C4-2B (cell line): ENCODE data around the gene PDCD1LG2.
"Not testable (repeated sequence)": the region's sequence is repeated elsewhere in the genome, so short reads cannot be mapped to it uniquely, and the experiment has no call there.

Experiments used
- ZFX ChIP-seq: fragments of 450-650 bp; IDR thresholded peaks from 2 replicates; pipeline ENCODE4 v1.6.1; 2017
- TF ChIP-seq, protein P1 (sequence below): fragments of 450-650 bp; conservative IDR thresholded peaks from 2 replicates; pipeline ENCODE4 v1.5.1; 2017; ENCODE audit warnings: mild to moderate bottlenecking

DNA sequence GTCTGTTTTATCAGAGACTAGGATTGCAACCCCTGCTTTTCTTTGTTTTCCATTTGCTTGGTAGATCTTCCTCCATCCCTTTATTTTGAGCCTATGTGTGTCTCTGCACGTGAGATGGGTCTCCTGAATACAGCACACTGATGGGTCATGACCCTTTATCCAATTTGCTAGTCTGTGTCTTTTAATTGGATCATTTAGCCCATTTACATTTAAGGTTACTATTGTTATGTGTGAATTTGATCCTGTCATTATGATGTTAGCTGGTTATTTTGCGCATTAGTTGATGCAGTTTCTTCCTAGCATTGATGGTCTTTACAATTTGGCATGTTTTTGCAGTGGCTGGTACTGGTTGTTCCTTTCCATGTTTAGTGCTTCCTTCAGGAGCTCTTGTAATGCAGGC lies 34.7 kb upstream of the PDCD1LG2 start:
- TF ChIP-seq, protein P1, sequence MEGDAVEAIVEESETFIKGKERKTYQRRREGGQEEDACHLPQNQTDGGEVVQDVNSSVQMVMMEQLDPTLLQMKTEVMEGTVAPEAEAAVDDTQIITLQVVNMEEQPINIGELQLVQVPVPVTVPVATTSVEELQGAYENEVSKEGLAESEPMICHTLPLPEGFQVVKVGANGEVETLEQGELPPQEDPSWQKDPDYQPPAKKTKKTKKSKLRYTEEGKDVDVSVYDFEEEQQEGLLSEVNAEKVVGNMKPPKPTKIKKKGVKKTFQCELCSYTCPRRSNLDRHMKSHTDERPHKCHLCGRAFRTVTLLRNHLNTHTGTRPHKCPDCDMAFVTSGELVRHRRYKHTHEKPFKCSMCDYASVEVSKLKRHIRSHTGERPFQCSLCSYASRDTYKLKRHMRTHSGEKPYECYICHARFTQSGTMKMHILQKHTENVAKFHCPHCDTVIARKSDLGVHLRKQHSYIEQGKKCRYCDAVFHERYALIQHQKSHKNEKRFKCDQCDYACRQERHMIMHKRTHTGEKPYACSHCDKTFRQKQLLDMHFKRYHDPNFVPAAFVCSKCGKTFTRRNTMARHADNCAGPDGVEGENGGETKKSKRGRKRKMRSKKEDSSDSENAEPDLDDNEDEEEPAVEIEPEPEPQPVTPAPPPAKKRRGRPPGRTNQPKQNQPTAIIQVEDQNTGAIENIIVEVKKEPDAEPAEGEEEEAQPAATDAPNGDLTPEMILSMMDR, result not testable (repeated sequence)
- TF ChIP-seq ZFX, result not testable (repeated sequence)
